OCI-LY7 (cell line): ENCODE results near the gene CACNA1B.

Experiments
- CTCF ChIP-seq: fragments of 200-600 bp; sonication (generic); conservative IDR thresholded peaks from 2 replicates; pipeline ENCODE4 v1.5.1; 2014; ENCODE audit warnings: mild to moderate bottlenecking, antibody characterized with exemption, low read length, moderate library complexity, mixed read lengths
- EZH2phosphoT487 ChIP-seq: fragments of 200-600 bp; sonication (generic); IDR thresholded peaks from 2 replicates; pipeline ENCODE4 v1.6.1; 2018; ENCODE audit warnings: low read depth, borderline replicate concordance, mild to moderate bottlenecking, mixed run types, antibody characterized with exemption, low read length, moderate library complexity, mixed read lengths

DNA sequence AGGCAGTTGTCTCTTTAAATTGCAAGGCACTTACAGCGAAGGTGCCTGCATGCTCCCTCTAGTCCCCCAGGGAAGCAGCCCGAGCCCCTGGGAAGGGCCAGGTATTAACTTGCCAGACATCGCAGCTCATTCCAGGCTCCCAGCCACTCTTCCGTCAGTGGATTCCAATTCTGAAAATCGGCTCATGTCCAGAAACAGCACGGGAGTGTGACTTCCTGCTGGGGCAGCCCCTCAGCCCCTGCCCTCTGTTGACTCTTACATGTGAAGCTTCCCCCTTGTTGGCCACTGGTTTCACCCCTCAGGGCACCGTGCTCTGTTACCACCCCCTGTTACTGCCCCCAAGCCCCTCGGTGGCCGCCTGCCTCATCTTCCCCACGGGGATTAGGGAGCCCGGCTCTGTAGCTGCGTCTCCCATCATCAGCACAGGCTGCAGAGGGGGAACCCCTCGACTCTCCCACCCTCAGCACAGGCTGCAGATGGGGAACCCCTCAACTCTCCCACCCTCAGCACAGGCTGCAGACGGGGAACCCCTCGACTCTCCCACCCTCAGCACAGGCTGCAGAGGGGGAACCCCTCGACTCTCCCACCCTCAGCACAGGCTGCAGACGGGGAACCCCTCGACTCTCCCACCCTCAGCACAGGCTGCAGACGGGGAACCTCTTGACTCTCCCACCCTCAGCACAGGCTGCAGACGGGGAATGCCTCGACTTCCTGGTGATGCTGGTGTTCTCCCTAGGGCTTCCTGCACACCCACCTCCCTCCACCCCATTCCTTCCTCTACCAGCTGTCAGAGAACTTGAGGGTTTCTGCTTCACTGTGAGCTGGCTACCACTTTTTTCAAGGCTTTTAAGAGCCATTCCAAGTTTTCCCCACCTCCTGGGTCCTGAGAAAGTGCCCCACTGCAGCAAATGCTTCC is 11.1 kb upstream of the CACNA1B start:
- TF ChIP-seq CTCF: no peak
- no peak for TF ChIP-seq EZH2phosphoT487
